Sigmoid colon (tissue), 7 donors: ENCODE data around the gene WWC1. TPM values are rescaled to one million over a fixed set of nuclear protein-coding genes. Genes with fewer than 3 reads are reported as not detected.

Source experiments
- DNase-seq: peaks from one replicate; pipeline ENCODE4 v3.0.0-alpha.2; 2019
- H3K27ac ChIP-seq, 4 donors: fragments of 200-600 bp; sonication (generic); one replicate each; pipeline ENCODE4 v1.5.1; 2016 to 2019; ENCODE audit warnings: mild to moderate bottlenecking in 1 of 4
- H3K27me3 ChIP-seq, 3 donors: fragments of 200-600 bp; sonication (generic); one replicate each; pipeline ENCODE4 v1.5.1; 2019; ENCODE audit warnings: mild to moderate bottlenecking in 1 of 3
- H3K36me3 ChIP-seq, 4 donors: fragments of 200-600 bp; sonication (generic); one replicate each; pipeline ENCODE4 v1.5.1; 2016 to 2019
- H3K4me1 ChIP-seq, 4 donors: fragments of 200-600 bp; sonication (generic); one replicate each; pipeline ENCODE4 v1.5.1; 2017 to 2019
- H3K4me3 ChIP-seq, 4 donors: fragments of 200-600 bp; sonication (generic); one replicate each; pipeline ENCODE4 v1.5.1; 2017 to 2019; ENCODE audit warnings: mild to moderate bottlenecking in 2 of 4, moderate library complexity in 1 of 4
- H3K9me3 ChIP-seq, 4 donors: fragments of 200-600 bp in 3 of 4; sonication (generic) in 3 of 4; one replicate each; pipeline versions ENCODE4 v1.5.1 to v1.6.1; 2013 to 2019
- EP300 ChIP-seq, 4 donors: sonication (generic); formaldehyde crosslinking; IDR thresholded peaks; one replicate each; pipeline ENCODE4 v1.6.1; 2017; ENCODE audit warnings: antibody characterized with exemption in 4 of 4
- POLR2A ChIP-seq, 2 donors: fragments of 450-650 bp; IDR thresholded peaks; one replicate each; pipeline ENCODE4 v1.6.1; 2016; ENCODE audit warnings: antibody characterized with exemption in 2 of 2, mild to moderate bottlenecking in 2 of 2, moderate library complexity in 2 of 2
- POLR2AphosphoS5 ChIP-seq, 4 donors: sonication (generic); formaldehyde crosslinking; IDR thresholded peaks; one replicate each; pipeline ENCODE4 v1.6.1; 2017; ENCODE audit warnings: antibody characterized with exemption in 4 of 4
- WGBS, 2 donors: extraction: QIAGEN DNeasy Blood & Tissue Kit; methylation state at CpG; one replicate each; pipeline ENCODE4 v1.1.7; 2013; 5-methylcytosine and 5-hydroxymethylcytosine counted together
- intact Hi-C: fragments of 100-400 bp; cut with DNase I; formaldehyde crosslinking; loops from one replicate; pipeline ENCODE4 v1.15.1; 2023
- polyA plus RNA-seq, 3 donors: library from polyadenylated mRNA; stranded (reverse); fragments of 200-250 nt; gene quantifications; one replicate each; pipeline ENCODE4 v1.2.3, GENCODE V29; 2013
- total RNA-seq, 4 donors: library from RNA; depleted of rRNA; stranded (reverse); fragments of >200 nt; gene quantifications; one replicate each; pipeline ENCODE4 v1.1.0, GENCODE V29; 2016
- TF ChIP-seq, protein P1 (sequence below), 4 experiments: fragments of 450-650 bp in 3 of 4; fragments of 200-600 bp in 1 of 4; IDR thresholded peaks; one replicate each; pipeline ENCODE4 v1.5.1; 2016 to 2019; ENCODE audit warnings: antibody characterized with exemption in 4 of 4, mild to moderate bottlenecking in 3 of 4, moderate library complexity in 2 of 4
- donor health status: healthy with polysubstance abuse.
- donor health status: Bipolar disorder and iron deficiency.
- donor health status: healthy.

The WWC1 gene
- total and polyA plus RNA-seq, 7 donors = 0.27 to 15.4 (median 6.2) TPM; not detected in 1

GRCh38 chr5:168303393-168304025, 12.1 kb downstream of the WWC1 start:
- intact Hi-C loops = no loop called here
- no peak for DNase-seq

DNA sequence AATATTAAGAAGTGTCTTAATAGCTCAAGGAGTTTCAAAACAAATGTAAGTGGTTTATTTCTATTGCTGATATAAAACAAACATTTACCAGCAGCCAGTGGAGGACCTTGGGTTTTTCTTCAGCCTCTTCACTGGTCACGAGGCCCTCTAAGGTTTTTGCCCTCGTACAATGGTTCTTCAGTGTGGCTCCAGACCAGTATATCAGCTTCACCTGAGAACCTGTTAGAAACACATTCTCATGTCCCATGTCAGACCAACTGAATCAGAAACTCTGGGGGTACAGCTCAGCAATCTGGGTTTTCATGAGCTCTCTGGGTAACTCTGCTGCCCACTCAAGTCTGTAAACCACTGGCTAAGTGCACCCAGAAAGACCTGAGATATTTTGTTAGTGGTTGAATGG, 12.9 kb downstream of the WWC1 start:
- no peak for DNase-seq
- H3K4me1 ChIP-seq = no peaks in the 10 kb centered on the region
- H3K27me3 ChIP-seq = no peaks in the 10 kb centered on the region
- H3K27ac ChIP-seq = no peak overlapping the region
- WGBS, 2 donors = 82 to 86% methylated on average over 2 of the region's 2 CpGs
- H3K36me3 ChIP-seq = no peaks in the 10 kb centered on the region
- intact Hi-C loops = no loop called here
- TF ChIP-seq EP300 (IDR thresholded peaks at IDR 0.05) (no peak), POLR2AphosphoS5 (IDR thresholded peaks at IDR 0.05) (no peak), POLR2A (IDR thresholded peaks at IDR 0.05) (no peak)
- TF ChIP-seq, protein P1, sequence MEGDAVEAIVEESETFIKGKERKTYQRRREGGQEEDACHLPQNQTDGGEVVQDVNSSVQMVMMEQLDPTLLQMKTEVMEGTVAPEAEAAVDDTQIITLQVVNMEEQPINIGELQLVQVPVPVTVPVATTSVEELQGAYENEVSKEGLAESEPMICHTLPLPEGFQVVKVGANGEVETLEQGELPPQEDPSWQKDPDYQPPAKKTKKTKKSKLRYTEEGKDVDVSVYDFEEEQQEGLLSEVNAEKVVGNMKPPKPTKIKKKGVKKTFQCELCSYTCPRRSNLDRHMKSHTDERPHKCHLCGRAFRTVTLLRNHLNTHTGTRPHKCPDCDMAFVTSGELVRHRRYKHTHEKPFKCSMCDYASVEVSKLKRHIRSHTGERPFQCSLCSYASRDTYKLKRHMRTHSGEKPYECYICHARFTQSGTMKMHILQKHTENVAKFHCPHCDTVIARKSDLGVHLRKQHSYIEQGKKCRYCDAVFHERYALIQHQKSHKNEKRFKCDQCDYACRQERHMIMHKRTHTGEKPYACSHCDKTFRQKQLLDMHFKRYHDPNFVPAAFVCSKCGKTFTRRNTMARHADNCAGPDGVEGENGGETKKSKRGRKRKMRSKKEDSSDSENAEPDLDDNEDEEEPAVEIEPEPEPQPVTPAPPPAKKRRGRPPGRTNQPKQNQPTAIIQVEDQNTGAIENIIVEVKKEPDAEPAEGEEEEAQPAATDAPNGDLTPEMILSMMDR (IDR thresholded peaks at IDR 0.05) = no peak
- no peak overlapping the region for H3K4me3 ChIP-seq
- H3K9me3 ChIP-seq = no peaks in the 10 kb centered on the region

More at GRCh38 chr5:168303393-168304025, 12.1 kb downstream of the WWC1 start:
- TF ChIP-seq POLR2A (IDR thresholded peaks at IDR 0.05) = no peak
- TF ChIP-seq, protein P1 (IDR thresholded peaks at IDR 0.05) = no peak
- no peak for TF ChIP-seq POLR2AphosphoS5 (IDR thresholded peaks at IDR 0.05)
- no peak for TF ChIP-seq EP300 (IDR thresholded peaks at IDR 0.05)
- Histone ChIP-seq H3K4me3 (no peak overlapping the region), H3K4me1 (no peaks in the 10 kb centered on the region), H3K27ac (no peak overlapping the region), H3K36me3 (no peaks in the 10 kb centered on the region), H3K9me3 (no peaks in the 10 kb centered on the region), H3K27me3 (no peaks in the 10 kb centered on the region)
- WGBS, 2 donors = 82 to 88% methylated on average over 5 of the region's 5 CpGs

DNA sequence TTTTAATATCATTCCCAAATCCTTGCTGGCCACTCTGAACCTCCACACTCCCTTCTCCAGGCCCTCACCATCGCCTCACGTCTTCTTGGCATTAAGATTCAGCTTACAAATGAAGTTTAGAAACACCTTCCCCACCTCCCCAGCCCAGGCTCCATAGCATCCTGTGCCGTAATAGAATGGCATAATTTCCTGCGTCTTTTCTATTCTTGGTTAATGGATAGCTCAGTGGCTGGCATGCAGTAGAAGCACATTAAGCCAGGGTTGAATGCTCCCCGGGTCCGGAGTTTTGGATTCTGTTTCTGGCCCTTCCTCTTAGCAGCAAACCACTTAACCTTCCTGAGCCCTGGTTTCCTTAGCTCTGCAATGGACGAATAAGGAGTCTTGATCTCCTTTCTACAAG, 13.8 kb downstream of the WWC1 start:
- no peaks in the 10 kb centered on the region for H3K36me3 ChIP-seq
- no peaks in the 10 kb centered on the region for H3K9me3 ChIP-seq
- H3K4me3 ChIP-seq = no peak overlapping the region
- no peak for DNase-seq
- H3K27me3 ChIP-seq = no peaks in the 10 kb centered on the region
- H3K27ac ChIP-seq = no peak overlapping the region
- 25 to 71% methylated on average over 7 of the region's 7 CpGs for WGBS, 2 donors
- H3K4me1 ChIP-seq = no peaks in the 10 kb centered on the region
- no peak for TF ChIP-seq EP300 (IDR thresholded peaks at IDR 0.05)
- TF ChIP-seq POLR2A (IDR thresholded peaks at IDR 0.05) = no peak
- TF ChIP-seq POLR2AphosphoS5 (IDR thresholded peaks at IDR 0.05) = no peak
- TF ChIP-seq, protein P1 (IDR thresholded peaks at IDR 0.05) = no peak
- intact Hi-C loops = no loop called here

GRCh38 chr5:168307022-168307421, 15.6 kb downstream of the WWC1 start:
- Histone ChIP-seq H3K4me3 (no peak overlapping the region), H3K9me3 (no peaks in the 10 kb centered on the region), H3K36me3 (no peaks in the 10 kb centered on the region), H3K27me3 (no peaks in the 10 kb centered on the region), H3K27ac (no peak overlapping the region), H3K4me1 (no peaks in the 10 kb centered on the region)
- no peak for TF ChIP-seq EP300 (IDR thresholded peaks at IDR 0.05)
- no peak for TF ChIP-seq POLR2A (IDR thresholded peaks at IDR 0.05)
- no peak for TF ChIP-seq POLR2AphosphoS5 (IDR thresholded peaks at IDR 0.05)
- TF ChIP-seq, protein P1 (IDR thresholded peaks at IDR 0.05) = no peak
- DNase-seq = no peak
- intact Hi-C loops = no loop called here
- 90 to 92% methylated on average over 6 of the region's 6 CpGs for WGBS, 2 donors
